ENCODE results near the gene MAT1A. TPM values are rescaled to one million over a fixed set of nuclear protein-coding genes. Genes with fewer than 3 reads are reported as not detected.
A peak's percentile ranks its signal among the peaks of the same experiment; 100 is the strongest.

Gene MAT1A
- total and polyA plus RNA-seq, 9 of the 15 experiments (the other 6 are each of a cell fraction or from before 2014, with no cell fraction given) = 0.03 to 0.30 (median 0.11) TPM; not detected in 2

GRCh38 chr10:80272793-80273522, 16.5 kb downstream of the MAT1A start (continued):
- TF ChIP-seq, protein P1, sequence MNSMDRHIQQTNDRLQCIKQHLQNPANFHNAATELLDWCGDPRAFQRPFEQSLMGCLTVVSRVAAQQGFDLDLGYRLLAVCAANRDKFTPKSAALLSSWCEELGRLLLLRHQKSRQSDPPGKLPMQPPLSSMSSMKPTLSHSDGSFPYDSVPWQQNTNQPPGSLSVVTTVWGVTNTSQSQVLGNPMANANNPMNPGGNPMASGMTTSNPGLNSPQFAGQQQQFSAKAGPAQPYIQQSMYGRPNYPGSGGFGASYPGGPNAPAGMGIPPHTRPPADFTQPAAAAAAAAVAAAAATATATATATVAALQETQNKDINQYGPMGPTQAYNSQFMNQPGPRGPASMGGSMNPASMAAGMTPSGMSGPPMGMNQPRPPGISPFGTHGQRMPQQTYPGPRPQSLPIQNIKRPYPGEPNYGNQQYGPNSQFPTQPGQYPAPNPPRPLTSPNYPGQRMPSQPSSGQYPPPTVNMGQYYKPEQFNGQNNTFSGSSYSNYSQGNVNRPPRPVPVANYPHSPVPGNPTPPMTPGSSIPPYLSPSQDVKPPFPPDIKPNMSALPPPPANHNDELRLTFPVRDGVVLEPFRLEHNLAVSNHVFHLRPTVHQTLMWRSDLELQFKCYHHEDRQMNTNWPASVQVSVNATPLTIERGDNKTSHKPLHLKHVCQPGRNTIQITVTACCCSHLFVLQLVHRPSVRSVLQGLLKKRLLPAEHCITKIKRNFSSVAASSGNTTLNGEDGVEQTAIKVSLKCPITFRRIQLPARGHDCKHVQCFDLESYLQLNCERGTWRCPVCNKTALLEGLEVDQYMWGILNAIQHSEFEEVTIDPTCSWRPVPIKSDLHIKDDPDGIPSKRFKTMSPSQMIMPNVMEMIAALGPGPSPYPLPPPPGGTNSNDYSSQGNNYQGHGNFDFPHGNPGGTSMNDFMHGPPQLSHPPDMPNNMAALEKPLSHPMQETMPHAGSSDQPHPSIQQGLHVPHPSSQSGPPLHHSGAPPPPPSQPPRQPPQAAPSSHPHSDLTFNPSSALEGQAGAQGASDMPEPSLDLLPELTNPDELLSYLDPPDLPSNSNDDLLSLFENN (IDR thresholded peaks at IDR 0.05; ENCODE audit: low read depth in 2 of 2, low read length in 2 of 2) = no peak
- TF ChIP-seq TSHZ1 (CRISPR knock-in tag; IDR thresholded peaks at IDR 0.05) = no peak
- peak; percentile 94 for TF ChIP-seq BACH1 (tag; IDR thresholded peaks at IDR 0.05)
- TF ChIP-seq CUX1 (CRISPR knock-in tag; IDR thresholded peaks at IDR 0.05) = no peak
- TF ChIP-seq MTA1 (IDR thresholded peaks at IDR 0.05; ENCODE audit: borderline replicate concordance) = no peak
- no peak for TF ChIP-seq FOXP1 (CRISPR knock-in tag; IDR thresholded peaks at IDR 0.05)
- peak; percentile 37; the same call in 1 of the 2 replicates for TF ChIP-seq ATF7 (IDR thresholded peaks at IDR 0.05)
- TF ChIP-seq, protein P2, sequence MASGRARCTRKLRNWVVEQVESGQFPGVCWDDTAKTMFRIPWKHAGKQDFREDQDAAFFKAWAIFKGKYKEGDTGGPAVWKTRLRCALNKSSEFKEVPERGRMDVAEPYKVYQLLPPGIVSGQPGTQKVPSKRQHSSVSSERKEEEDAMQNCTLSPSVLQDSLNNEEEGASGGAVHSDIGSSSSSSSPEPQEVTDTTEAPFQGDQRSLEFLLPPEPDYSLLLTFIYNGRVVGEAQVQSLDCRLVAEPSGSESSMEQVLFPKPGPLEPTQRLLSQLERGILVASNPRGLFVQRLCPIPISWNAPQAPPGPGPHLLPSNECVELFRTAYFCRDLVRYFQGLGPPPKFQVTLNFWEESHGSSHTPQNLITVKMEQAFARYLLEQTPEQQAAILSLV (tag; IDR thresholded peaks at IDR 0.05) = no peak
- TF ChIP-seq PBX2 (CRISPR knock-in tag; IDR thresholded peaks at IDR 0.05; ENCODE audit: low read depth) = no peak
- TF ChIP-seq PBX2 (tag; conservative IDR thresholded peaks at IDR 0.05; ENCODE audit: low read depth) = peak; percentile 56

All from K562 (cell line).